Measurements from ENCODE around the gene ITGB4. TPM values are rescaled to one million over a fixed set of nuclear protein-coding genes. Genes with fewer than 3 reads are reported as not detected.
A peak's percentile ranks its signal among the peaks of the same experiment; 100 is the strongest.

The ITGB4 gene
- total RNA-seq, 2 experiments from 2014 or later = 0.69 to 1.8 TPM

DNA sequence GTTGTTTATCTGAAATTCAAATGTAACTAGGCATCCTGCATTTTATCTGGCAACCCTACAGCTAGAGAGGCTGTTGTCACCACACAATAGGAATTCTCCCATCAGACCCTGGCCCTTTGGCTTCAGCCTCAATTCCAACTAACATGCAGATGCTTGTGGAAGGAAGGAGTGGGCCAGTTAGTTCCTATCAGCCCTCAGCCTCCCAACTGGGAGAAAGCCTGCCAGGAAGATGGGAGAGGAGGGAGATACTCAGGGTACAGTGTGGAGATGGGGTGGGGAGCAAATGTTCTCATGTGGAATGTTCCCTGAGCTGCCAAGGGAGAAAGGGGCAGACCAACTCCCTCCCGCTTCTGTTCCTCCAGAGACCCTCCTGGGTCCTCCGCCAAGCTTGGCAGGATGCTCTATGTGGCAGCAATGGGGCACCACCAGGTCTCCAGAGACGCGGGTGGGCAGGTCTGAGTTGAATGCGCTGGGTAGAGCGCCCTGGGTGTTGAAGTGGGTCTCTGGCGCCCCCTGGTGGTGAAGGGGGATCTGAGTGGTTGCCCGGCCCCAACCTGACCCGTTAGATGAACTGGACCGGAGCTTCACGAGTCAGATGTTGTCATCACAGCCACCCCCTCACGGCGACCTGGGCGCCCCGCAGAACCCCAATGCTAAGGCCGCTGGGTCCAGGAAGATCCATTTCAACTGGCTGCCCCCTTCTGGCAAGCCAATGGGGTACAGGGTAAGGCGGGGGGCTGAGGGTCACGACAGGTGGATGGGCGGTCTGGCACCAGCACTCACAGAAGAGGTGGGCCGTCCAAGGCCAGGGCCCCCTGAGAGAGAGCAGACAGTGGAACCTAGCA lies 28.5 kb downstream of the ITGB4 start:
- Mint-ChIP-seq H3K27me3 (peaks cover 1% of the 10 kb centered on the region), H3K9me3 (no peaks in the 10 kb centered on the region), H3K4me1 (ENCODE audit: low read depth) (peaks cover 17% of the 10 kb centered on the region), H3K27ac (no peak overlapping the region), H3K4me3 (no peak overlapping the region), H3K36me3 (ENCODE audit: low read depth) (no peaks in the 10 kb centered on the region)
- ChIA-PET POLR2A (interaction anchor here (0.7 to 2.9 kb wide), 9 partner anchors 14 to 117 kb away, joined by 3 to 21 read pairs (median 3); partner anchors contain the start of genes RECQL5 and SMIM5), CTCF (interaction anchor here (0.5 to 9.9 kb wide), 48 partner anchors 9 to 454 kb away, joined by 3 to 347 read pairs (median 5); partner anchors contain the start of genes GALK1, ITGB4, MYO15B and RECQL5)
- peak; percentile 95 for DNase-seq
- peak; percentile 77 for ATAC-seq
- TF ChIP-seq, protein P1, sequence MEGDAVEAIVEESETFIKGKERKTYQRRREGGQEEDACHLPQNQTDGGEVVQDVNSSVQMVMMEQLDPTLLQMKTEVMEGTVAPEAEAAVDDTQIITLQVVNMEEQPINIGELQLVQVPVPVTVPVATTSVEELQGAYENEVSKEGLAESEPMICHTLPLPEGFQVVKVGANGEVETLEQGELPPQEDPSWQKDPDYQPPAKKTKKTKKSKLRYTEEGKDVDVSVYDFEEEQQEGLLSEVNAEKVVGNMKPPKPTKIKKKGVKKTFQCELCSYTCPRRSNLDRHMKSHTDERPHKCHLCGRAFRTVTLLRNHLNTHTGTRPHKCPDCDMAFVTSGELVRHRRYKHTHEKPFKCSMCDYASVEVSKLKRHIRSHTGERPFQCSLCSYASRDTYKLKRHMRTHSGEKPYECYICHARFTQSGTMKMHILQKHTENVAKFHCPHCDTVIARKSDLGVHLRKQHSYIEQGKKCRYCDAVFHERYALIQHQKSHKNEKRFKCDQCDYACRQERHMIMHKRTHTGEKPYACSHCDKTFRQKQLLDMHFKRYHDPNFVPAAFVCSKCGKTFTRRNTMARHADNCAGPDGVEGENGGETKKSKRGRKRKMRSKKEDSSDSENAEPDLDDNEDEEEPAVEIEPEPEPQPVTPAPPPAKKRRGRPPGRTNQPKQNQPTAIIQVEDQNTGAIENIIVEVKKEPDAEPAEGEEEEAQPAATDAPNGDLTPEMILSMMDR (IDR thresholded peaks at IDR 0.05) = peak; percentile 96
- intact Hi-C loops (cut with micrococcal nuclease) = loop anchor here (2.0 to 5.0 kb wide), 2 partner anchors 75 to 117 kb away; partner anchors contain the start of gene SMIM5

DNA sequence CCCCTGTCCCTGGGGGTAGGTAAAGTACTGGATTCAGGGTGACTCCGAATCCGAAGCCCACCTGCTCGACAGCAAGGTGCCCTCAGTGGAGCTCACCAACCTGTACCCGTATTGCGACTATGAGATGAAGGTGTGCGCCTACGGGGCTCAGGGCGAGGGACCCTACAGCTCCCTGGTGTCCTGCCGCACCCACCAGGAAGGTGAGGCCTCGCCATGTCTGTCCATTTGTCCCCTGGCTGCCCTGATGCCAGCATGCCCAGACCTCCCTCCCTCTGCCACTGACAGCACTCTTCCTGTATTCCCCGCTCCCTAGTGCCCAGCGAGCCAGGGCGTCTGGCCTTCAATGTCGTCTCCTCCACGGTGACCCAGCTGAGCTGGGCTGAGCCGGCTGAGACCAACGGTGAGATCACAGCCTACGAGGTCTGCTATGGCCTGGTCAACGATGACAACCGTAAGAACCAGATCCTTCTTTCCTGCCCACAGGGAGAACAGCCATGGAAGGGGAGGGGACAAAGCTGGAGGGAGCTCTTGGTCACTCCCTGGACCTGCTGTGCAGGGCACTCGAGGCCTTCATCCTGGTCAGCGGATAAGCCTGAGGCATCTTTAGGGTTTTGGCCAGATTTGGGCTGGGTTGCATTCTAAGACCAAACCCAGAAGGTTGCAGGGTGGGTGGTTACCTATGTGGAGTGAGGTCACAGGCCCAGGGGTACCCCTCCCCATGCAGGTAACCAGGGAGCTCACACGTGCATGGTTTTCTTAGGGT lies 29.6 kb downstream of the ITGB4 start:
- TF ChIP-seq, protein P1 (IDR thresholded peaks at IDR 0.05) = no peak
- no peak for DNase-seq
- H3K27ac Mint-ChIP-seq = no peak overlapping the region
- intact Hi-C loops (cut with micrococcal nuclease) = no loop called here
- no peak overlapping the region for H3K4me3 Mint-ChIP-seq
- no peaks in the 10 kb centered on the region for H3K36me3 Mint-ChIP-seq (ENCODE audit: low read depth)
- no peak for ATAC-seq
- H3K27me3 Mint-ChIP-seq = peaks cover 1% of the 10 kb centered on the region
- ChIA-PET POLR2A (interaction anchor here (1.0 to 2.9 kb wide), 7 partner anchors 12 to 84 kb away, joined by 3 to 21 read pairs (median 3); partner anchors contain the start of gene RECQL5), CTCF (interaction anchor here (0.7 to 9.9 kb wide), 18 partner anchors 11 to 170 kb away, joined by 3 to 347 read pairs (median 6); partner anchors contain the start of genes GALK1, ITGB4 and SMIM5)
- no peaks in the 10 kb centered on the region for H3K9me3 Mint-ChIP-seq
- H3K4me1 Mint-ChIP-seq (ENCODE audit: low read depth) = peaks cover 19% of the 10 kb centered on the region

DNA sequence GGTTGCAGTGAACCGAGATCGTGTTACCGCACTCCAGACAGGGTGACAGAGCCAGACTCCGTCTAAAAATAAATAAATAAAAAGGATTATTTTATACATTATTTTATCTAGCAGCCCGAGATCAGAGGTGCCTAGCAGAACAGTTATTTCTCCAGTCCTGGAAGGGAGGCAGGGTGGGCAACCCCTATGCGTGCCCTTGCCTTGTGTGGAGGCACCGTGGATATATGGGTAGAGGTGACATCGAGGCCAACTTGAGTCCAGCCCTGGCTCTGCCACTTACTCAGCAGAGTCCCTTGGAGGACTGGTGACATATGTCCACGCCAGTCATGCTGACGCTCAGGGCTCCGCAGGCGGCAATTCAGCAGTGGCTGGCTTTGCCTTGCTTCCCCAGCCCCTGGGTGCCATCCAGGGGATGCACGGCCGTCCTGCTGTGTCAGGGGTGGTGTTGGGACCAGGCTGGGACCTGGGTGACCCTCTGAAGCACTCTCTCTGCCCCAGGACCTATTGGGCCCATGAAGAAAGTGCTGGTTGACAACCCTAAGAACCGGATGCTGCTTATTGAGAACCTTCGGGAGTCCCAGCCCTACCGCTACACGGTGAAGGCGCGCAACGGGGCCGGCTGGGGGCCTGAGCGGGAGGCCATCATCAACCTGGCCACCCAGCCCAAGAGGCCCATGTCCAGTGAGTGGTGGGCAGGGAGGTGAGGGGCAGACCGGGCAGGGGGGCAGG lies 30.6 kb downstream of the ITGB4 start:
- no peak overlapping the region for H3K4me3 Mint-ChIP-seq

DNA sequence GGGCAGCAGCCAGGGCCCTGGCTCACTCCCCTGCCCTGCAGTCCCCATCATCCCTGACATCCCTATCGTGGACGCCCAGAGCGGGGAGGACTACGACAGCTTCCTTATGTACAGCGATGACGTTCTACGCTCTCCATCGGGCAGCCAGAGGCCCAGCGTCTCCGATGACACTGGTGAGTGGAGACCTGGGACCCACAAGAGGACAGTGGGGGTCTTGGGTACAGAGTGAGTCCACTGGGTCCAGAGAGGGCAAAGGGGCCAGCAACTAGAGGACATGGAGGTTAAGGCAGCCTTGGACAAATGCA lies 31.1 kb downstream of the ITGB4 start:
- DNase-seq (no peak), ATAC-seq (no peak)
- ChIA-PET POLR2A (interaction anchor here (1.2 to 1.5 kb wide), 2 partner anchors 31 to 123 kb away, joined by 3 to 5 read pairs; no protein-coding TSS in a partner anchor), CTCF (interaction anchor here (0.8 to 9.9 kb wide), 17 partner anchors 12 to 236 kb away, joined by 3 to 217 read pairs (median 15); partner anchors contain the start of genes GALK1, ITGB4, SMIM5 and TSEN54)
- Mint-ChIP-seq H3K4me3 (no peak overlapping the region), H3K4me1 (ENCODE audit: low read depth) (peaks cover 19% of the 10 kb centered on the region), H3K27ac (no peak overlapping the region), H3K27me3 (peaks cover 1% of the 10 kb centered on the region), H3K9me3 (no peaks in the 10 kb centered on the region), H3K36me3 (ENCODE audit: low read depth) (no peaks in the 10 kb centered on the region)
- TF ChIP-seq, protein P1 (IDR thresholded peaks at IDR 0.05) = no peak
- intact Hi-C loops (cut with micrococcal nuclease) = no loop called here

More for the DNA sequence above, 30.6 kb downstream of the ITGB4 start:
- Mint-ChIP-seq H3K27me3 (peaks cover 1% of the 10 kb centered on the region), H3K36me3 (ENCODE audit: low read depth) (no peaks in the 10 kb centered on the region), H3K9me3 (no peaks in the 10 kb centered on the region), H3K4me1 (ENCODE audit: low read depth) (peaks cover 19% of the 10 kb centered on the region), H3K27ac (no peak overlapping the region)
- CTCF ChIA-PET = interaction anchor here (1.2 to 9.9 kb wide), 15 partner anchors 10 to 150 kb away, joined by 3 to 347 read pairs (median 27); partner anchors contain the start of genes GALK1, ITGB4 and SMIM5
- DNase-seq (no peak), ATAC-seq (no peak)
- intact Hi-C loops (cut with micrococcal nuclease) = no loop called here
- POLR2A ChIA-PET = interaction anchor here (1.2 to 2.9 kb wide), 2 partner anchors 24 to 122 kb away, joined by 3 to 21 read pairs; no protein-coding TSS in a partner anchor
- TF ChIP-seq, protein P1 (IDR thresholded peaks at IDR 0.05) = no peak
